Right lobe of liver (tissue), 4 donors: Measurements from ENCODE around the gene CCDC60.

Source experiments
- POLR2A ChIP-seq: fragments of 450-650 bp; IDR thresholded peaks from one replicate; pipeline ENCODE4 v1.6.1; 2017; ENCODE audit warnings: antibody characterized with exemption, mild to moderate bottlenecking
- TF ChIP-seq, protein P1 (sequence below), 4 donors: fragments of 200-600 bp in 3 of 4; fragments of 450-650 bp in 1 of 4; IDR thresholded peaks; one replicate each; pipeline versions ENCODE4 v1.5.1 to v1.8.0; 2016 to 2022; ENCODE audit warnings: antibody characterized with exemption in 4 of 4, mild to moderate bottlenecking in 2 of 4
- donor health status: DM: no; HTN: no; CAD: no.
- donor health status: DM: no; HTN: no; CAD: no.
- donor health status: DM: no; HTN: yes; CAD: no.

DNA sequence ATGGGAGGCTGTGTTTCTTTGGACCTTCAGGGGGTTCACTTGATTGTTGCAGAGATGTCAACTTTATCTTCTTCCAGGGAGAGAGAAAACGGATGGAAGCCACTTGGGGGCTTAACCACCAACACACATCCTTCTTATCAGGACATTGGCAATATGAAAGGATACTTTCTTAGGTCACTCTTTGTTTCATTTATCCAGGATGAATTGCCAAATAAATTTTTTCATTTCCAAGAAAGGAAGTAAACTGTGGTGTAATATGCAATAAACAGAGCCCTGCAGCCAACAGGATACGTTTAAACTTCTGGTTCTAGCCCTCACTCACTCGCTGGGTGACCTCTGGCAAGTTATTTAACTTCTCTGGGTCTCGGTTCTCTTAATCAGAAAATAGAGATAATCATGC, 77.8 kb downstream of the CCDC60 start:
- TF ChIP-seq, protein P1, sequence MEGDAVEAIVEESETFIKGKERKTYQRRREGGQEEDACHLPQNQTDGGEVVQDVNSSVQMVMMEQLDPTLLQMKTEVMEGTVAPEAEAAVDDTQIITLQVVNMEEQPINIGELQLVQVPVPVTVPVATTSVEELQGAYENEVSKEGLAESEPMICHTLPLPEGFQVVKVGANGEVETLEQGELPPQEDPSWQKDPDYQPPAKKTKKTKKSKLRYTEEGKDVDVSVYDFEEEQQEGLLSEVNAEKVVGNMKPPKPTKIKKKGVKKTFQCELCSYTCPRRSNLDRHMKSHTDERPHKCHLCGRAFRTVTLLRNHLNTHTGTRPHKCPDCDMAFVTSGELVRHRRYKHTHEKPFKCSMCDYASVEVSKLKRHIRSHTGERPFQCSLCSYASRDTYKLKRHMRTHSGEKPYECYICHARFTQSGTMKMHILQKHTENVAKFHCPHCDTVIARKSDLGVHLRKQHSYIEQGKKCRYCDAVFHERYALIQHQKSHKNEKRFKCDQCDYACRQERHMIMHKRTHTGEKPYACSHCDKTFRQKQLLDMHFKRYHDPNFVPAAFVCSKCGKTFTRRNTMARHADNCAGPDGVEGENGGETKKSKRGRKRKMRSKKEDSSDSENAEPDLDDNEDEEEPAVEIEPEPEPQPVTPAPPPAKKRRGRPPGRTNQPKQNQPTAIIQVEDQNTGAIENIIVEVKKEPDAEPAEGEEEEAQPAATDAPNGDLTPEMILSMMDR (IDR thresholded peaks at IDR 0.05) = no peak
- no peak for TF ChIP-seq POLR2A
